Endothelial cell of umbilical vein (primary cell): ENCODE results near the gene LIAS. TPM values are rescaled to one million over a fixed set of nuclear protein-coding genes. Genes with fewer than 3 reads are reported as not detected.
A peak's percentile ranks its signal among the peaks of the same experiment; 100 is the strongest.

ENCODE experiments used
- BruUV-seq: library from RNA; stranded (reverse); fragments of 400-500 nt; replicated peaks from 2 replicates; lab custom pipeline; 2021; lab: Mats Ljungman, UMichigan
- CTCF ChIA-PET: fragments of 300-600, 350-600 bp; sonication (Branson Sonifier 250); formaldehyde crosslinking; loops from one replicate; lab custom pipeline; 2021; ENCODE audit warnings: antibody characterized with exemption, inconsistent platforms; lab: Charles Lee
- POLR2A ChIA-PET: fragments of 300-600, 350-600 bp; sonication (Branson Sonifier 250); formaldehyde crosslinking; loops from one replicate; lab custom pipeline; 2021; ENCODE audit warnings: antibody characterized with exemption, inconsistent platforms; lab: Charles Lee
- DNase-seq: peaks from one replicate; pipeline ENCODE4 v3.0.0-alpha.2; 2011; ENCODE audit warnings: low read depth, low spot score
- FAIRE-seq: peaks from 2 replicates; lab custom pipeline; 2011; peaks lifted over from hg19 to GRCh38; lab: Jason Lieb, UNC
- H2AFZ ChIP-seq: 2 replicates; pipeline ENCODE4 v1.6.0; 2012; ENCODE audit warnings: low read depth, low read length, control low read depth, inconsistent platforms
- H3K27ac ChIP-seq: 2 replicates; pipeline ENCODE4 v1.5.1; 2011; ENCODE audit warnings: low read depth, mild to moderate bottlenecking, control low read depth, low read length, moderate library complexity; ENCODE audit not compliant: insufficient read depth
- H3K27me3 ChIP-seq, 2 experiments: 2 replicates each; pipeline versions ENCODE4 v1.6.0 to v1.6.1; 2011; ENCODE audit warnings: low read length in 2 of 2, mixed read lengths in 1 of 2; ENCODE audit not compliant: control insufficient read depth in 2 of 2, insufficient read depth in 2 of 2
- H3K36me3 ChIP-seq, 2 experiments: 2 replicates in 1 of 2; 3 replicates in 1 of 2; pipeline ENCODE4 v1.5.1; 2011; ENCODE audit warnings: low read length in 2 of 2, mild to moderate bottlenecking in 1 of 2, moderate library complexity in 1 of 2; ENCODE audit not compliant: control insufficient read depth in 2 of 2, insufficient read depth in 2 of 2; ENCODE audit errors: extremely low read depth in 1 of 2
- H3K4me1 ChIP-seq: 3 replicates; pipeline ENCODE4 v1.5.1; 2011; ENCODE audit warnings: mild to moderate bottlenecking, low read length; ENCODE audit not compliant: control insufficient read depth, insufficient read depth; ENCODE audit errors: extremely low read depth
- H3K4me2 ChIP-seq: 2 replicates; pipeline ENCODE4 v1.6.1; 2011; ENCODE audit warnings: low read length, control low read depth, mixed read lengths; ENCODE audit not compliant: insufficient read depth
- H3K4me3 ChIP-seq, 3 experiments: fragments of 200-600 bp in 1 of 3; sonication (generic), shearing (Covaris generic) in 1 of 3; replicated peaks in 1 of 3; 2 replicates each; pipeline ENCODE4 v1.5.1; 2011 to 2016; ENCODE audit warnings: control low read depth in 3 of 3, low read length in 3 of 3, mild to moderate bottlenecking in 2 of 3, inconsistent platforms in 1 of 3, low read depth in 1 of 3, moderate library complexity in 1 of 3; ENCODE audit not compliant: insufficient read depth in 1 of 3
- H3K79me2 ChIP-seq: 2 replicates; pipeline ENCODE4 v1.6.0; 2012; ENCODE audit warnings: low read length, inconsistent platforms; ENCODE audit not compliant: control insufficient read depth, insufficient read depth
- H3K9ac ChIP-seq: replicated peaks from 2 replicates; pipeline ENCODE3; 2011; ENCODE audit warnings: low read length, control low read depth; ENCODE audit not compliant: insufficient read depth; ENCODE audit errors: extremely low read depth
- H3K9me1 ChIP-seq: replicated peaks from 3 replicates; pipeline ENCODE4 v1.6.0; 2011; ENCODE audit warnings: mild to moderate bottlenecking, low read length; ENCODE audit not compliant: control insufficient read depth, insufficient read depth; ENCODE audit errors: extremely low read depth
- H3K9me3 ChIP-seq: replicated peaks from 2 replicates; pipeline ENCODE4 v1.5.1; 2012; ENCODE audit warnings: low read length, inconsistent platforms; ENCODE audit not compliant: control insufficient read depth, insufficient read depth
- H4K20me1 ChIP-seq: replicated peaks from 2 replicates; pipeline ENCODE3; 2011; ENCODE audit warnings: mild to moderate bottlenecking, low read length; ENCODE audit not compliant: control insufficient read depth, insufficient read depth; ENCODE audit errors: extremely low read depth
- CTCF ChIP-seq, 2 donors: IDR thresholded peaks; 1 replicate in 1 of 2; 2 replicates in 1 of 2; pipeline ENCODE4 v1.5.1; 2011; ENCODE audit warnings: low read length in 2 of 2, mild to moderate bottlenecking in 2 of 2, moderate library complexity in 2 of 2, control low read depth in 1 of 2, inconsistent platforms in 1 of 2, low read depth in 1 of 2; ENCODE audit not compliant: insufficient read depth in 1 of 2; ENCODE audit errors: extremely low read depth in 1 of 2
- EZH2 ChIP-seq: IDR thresholded peaks from 2 replicates; pipeline ENCODE4 v1.6.1; 2012; ENCODE audit warnings: borderline replicate concordance, low read depth, mild to moderate bottlenecking, moderate library complexity, low read length, inconsistent platforms; ENCODE audit not compliant: severe bottlenecking
- MYC ChIP-seq: IDR thresholded peaks from one replicate; pipeline ENCODE4 v1.6.1; 2011; ENCODE audit warnings: mild to moderate bottlenecking, low read depth, low read length
- POLR2AphosphoS5 ChIP-seq: IDR thresholded peaks from 2 replicates; pipeline ENCODE4 v1.6.1; 2012; ENCODE audit warnings: low read depth, mild to moderate bottlenecking, control low read depth, low read length, moderate library complexity; ENCODE audit not compliant: insufficient read depth
- dilution Hi-C: fragments of 300-500 bp; cut with MboI; formaldehyde crosslinking; loops from one replicate; pipeline ENCODE4 v1.15.0; 2019; ENCODE audit warnings: low sequenced_read_pairs; ENCODE audit not compliant: extremely low pct_ligation_motif_present
- intact Hi-C: fragments of 100-400 bp; cut with micrococcal nuclease; formaldehyde crosslinking; loops from one replicate; pipeline ENCODE4 v1.10.0; 2022
- polyA plus RNA-seq, 4 experiments: library from polyadenylated mRNA; depleted of rRNA in 3 of 4; stranded (reverse) in 3 of 4; unstranded in 1 of 4; fragments of >200 nt; gene quantifications; 2 replicates each; pipeline versions ENCODE4 v1.2.1 to v1.2.3, GENCODE V29; 2011 to 2012; ENCODE audit warnings: missing spikeins in 1 of 4
- total RNA-seq: library from RNA; stranded (reverse); gene quantifications from 2 replicates; pipeline ENCODE4 v1.2.3, GENCODE V29; 2021

Gene LIAS
- total and polyA plus RNA-seq, 2 donors (not counting 3 experiments of a cell fraction or from before 2014, with no cell fraction given), result 5.5 to 11.3 TPM

DNA sequence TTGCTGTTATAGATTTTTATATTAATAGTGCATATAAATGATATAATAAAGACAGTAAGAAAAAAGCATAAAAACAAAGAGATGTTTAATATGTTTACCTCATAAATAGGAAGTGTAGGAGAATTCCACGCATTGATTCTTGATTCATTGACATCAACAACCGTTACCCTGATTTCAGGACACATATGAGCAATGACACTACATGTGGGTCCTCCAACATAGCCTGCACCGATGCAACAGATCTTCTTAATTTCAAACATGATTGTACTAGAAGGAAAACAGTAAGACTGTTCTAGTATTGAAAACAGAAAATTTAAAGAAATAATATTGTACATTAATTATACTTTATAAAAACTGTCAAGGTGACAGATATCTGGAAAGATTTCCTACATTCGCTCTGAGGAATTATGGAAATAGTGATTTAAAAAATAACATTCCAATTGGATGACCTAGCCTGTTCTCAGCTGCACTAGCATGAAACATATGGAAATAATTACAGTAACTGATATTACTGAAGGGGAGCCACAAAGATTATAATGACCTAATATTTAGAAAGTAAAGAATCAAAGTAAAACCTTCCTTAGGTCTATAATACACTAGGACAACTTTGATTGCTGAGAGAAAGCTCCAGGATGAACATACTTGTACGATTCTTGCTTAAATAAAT lies 62.5 kb downstream of the LIAS start:
- H3K4me3 ChIP-seq, result no peak overlapping the region
- dilution Hi-C loops, result no loop called here
- POLR2A ChIA-PET, result no interaction called here

More for the DNA sequence above, 62.5 kb downstream of the LIAS start:
- H3K4me2 ChIP-seq, result peak overlapping the region; percentile 41
- H4K20me1 ChIP-seq, result no peaks in the 10 kb centered on the region
- H3K36me3 ChIP-seq, result peaks cover 0 to 1% of the 10 kb centered on the region in 2 experiments
- CTCF ChIA-PET, result interaction anchor here (0.9 kb wide), 1 partner anchor 52 kb away, joined by 3 read pairs; no protein-coding TSS in a partner anchor
- no peak for FAIRE-seq
- H3K9me1 ChIP-seq, result no peaks in the 10 kb centered on the region
- DNase-seq, result peak; percentile 60
- no peak for TF ChIP-seq EZH2
- TF ChIP-seq CTCF (IDR thresholded peaks at IDR 0.05; ENCODE audit: extremely low read depth in 1 of 2, insufficient read depth in 1 of 2, low read depth in 1 of 2, low read length in 2 of 2), result no peak
- no peak for TF ChIP-seq POLR2AphosphoS5
- no peak for TF ChIP-seq MYC
- no TSS peak for BruUV-seq
- peaks cover 16% of the 10 kb centered on the region for H3K4me1 ChIP-seq
- H3K27ac ChIP-seq, result peak overlapping the region; percentile 51
- intact Hi-C loops, result loop anchor here (10.0 kb wide), 1 partner anchor 267 kb away; no protein-coding TSS in a partner anchor
- H3K27me3 ChIP-seq, result no peaks in the 10 kb centered on the region
- H3K9me3 ChIP-seq, result no peaks in the 10 kb centered on the region
- peaks cover 62% of the 10 kb centered on the region for H3K79me2 ChIP-seq
- H2AFZ ChIP-seq, result no peak overlapping the region
- no peak overlapping the region for H3K9ac ChIP-seq
